GOT3 (cell line): ENCODE results near the gene SPOCK2.

Experiments used
- DNase-seq: peaks from one replicate; lab custom pipeline; 2025; ENCODE audit warnings: mixed read lengths; lab: John Stamatoyannopoulos, UW

Gene SPOCK2

GRCh38 chr10:72030762-72031543 is 57.4 kb downstream of the SPOCK2 start:
- DNase-seq: no peak

GRCh38 chr10:72029414-72029813 is 58.9 kb downstream of the SPOCK2 start:
- DNase-seq: no peak

- DNase-seq: no peak
These were observed 60.9 kb downstream of the SPOCK2 start for GRCh38 chr10:72027498-72027897.

- no peak for DNase-seq
These were observed 61.9 kb downstream of the SPOCK2 start for GRCh38 chr10:72026278-72027111.

GRCh38 chr10:72025832-72026231 is 62.5 kb downstream of the SPOCK2 start:
- no peak for DNase-seq

- DNase-seq: no peak
These were observed 63.0 kb downstream of the SPOCK2 start for GRCh38 chr10:72025400-72025799.

- no peak for DNase-seq
These were observed 63.8 kb downstream of the SPOCK2 start for GRCh38 chr10:72024596-72024995.

GRCh38 chr10:72022228-72022627 is 66.1 kb downstream of the SPOCK2 start:
- no peak for DNase-seq

GRCh38 chr10:72020914-72021809 is 67.2 kb downstream of the SPOCK2 start:
- DNase-seq: no peak

GRCh38 chr10:72019085-72019876 is 69.1 kb downstream of the SPOCK2 start:
- DNase-seq: no peak

GRCh38 chr10:72016608-72017300 is 71.6 kb downstream of the SPOCK2 start:
- DNase-seq: no peak

- DNase-seq: no peak
These were observed 72.5 kb downstream of the SPOCK2 start for GRCh38 chr10:72015841-72016240.

GRCh38 chr10:72014785-72015480 is 73.4 kb downstream of the SPOCK2 start:
- DNase-seq: no peak

GRCh38 chr10:72014197-72014596 is 74.2 kb downstream of the SPOCK2 start:
- no peak for DNase-seq

GRCh38 chr10:72013202-72013945 is 75.0 kb downstream of the SPOCK2 start:
- DNase-seq: no peak

GRCh38 chr10:72012796-72013195 is 75.6 kb downstream of the SPOCK2 start:
- DNase-seq: no peak

GRCh38 chr10:72011976-72012512 is 76.3 kb downstream of the SPOCK2 start:
- DNase-seq: no peak

GRCh38 chr10:72011468-72011867 is 76.9 kb downstream of the SPOCK2 start:
- no peak for DNase-seq

GRCh38 chr10:72011016-72011415 is 77.3 kb downstream of the SPOCK2 start:
- no peak for DNase-seq
